Keratinocyte (primary cell): Measurements from ENCODE around the gene SLC12A5.
"Not testable (repeated sequence)": the region's sequence is repeated elsewhere in the genome, so short reads cannot be mapped to it uniquely, and the experiment has no call there.

Source experiments
- EZH2 ChIP-seq: IDR thresholded peaks from one replicate; pipeline ENCODE4 v1.6.1; 2012; ENCODE audit warnings: inconsistent platforms, mild to moderate bottlenecking, low read length, moderate library complexity
- TF ChIP-seq, protein P1 (sequence below), 3 experiments: IDR thresholded peaks in 1 of 3; conservative IDR thresholded peaks in 1 of 3; optimal IDR thresholded peaks in 1 of 3; 2 replicates in 2 of 3; 3 replicates in 1 of 3; pipeline versions ENCODE3 to v1.5.1; 2011; ENCODE audit warnings: low read length in 3 of 3, mild to moderate bottlenecking in 3 of 3, moderate library complexity in 2 of 3, control low read depth in 1 of 3, inconsistent platforms in 1 of 3; ENCODE audit not compliant: insufficient read depth in 2 of 3; ENCODE audit errors: extremely low read depth in 1 of 3

DNA sequence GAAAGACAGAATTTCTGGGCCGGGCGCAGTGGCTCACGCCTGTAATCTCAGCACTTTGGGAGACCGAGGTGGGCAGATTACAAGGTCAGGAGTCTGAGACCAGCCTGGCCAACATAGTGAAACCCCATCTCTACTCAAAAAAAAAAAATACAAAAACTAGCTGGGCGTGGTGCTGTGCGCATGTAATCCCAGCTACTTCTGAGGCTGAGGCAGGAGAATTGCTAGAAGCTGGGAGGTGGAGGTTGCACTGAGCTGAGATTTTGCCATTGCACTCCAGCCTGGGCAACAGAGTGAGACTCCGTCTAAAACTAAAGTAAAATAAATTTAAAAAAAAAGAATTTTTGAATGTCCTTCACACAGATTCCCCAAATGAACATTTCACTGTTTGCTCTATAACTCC lies 71.4 kb downstream of the SLC12A5 start:
- TF ChIP-seq, protein P1, sequence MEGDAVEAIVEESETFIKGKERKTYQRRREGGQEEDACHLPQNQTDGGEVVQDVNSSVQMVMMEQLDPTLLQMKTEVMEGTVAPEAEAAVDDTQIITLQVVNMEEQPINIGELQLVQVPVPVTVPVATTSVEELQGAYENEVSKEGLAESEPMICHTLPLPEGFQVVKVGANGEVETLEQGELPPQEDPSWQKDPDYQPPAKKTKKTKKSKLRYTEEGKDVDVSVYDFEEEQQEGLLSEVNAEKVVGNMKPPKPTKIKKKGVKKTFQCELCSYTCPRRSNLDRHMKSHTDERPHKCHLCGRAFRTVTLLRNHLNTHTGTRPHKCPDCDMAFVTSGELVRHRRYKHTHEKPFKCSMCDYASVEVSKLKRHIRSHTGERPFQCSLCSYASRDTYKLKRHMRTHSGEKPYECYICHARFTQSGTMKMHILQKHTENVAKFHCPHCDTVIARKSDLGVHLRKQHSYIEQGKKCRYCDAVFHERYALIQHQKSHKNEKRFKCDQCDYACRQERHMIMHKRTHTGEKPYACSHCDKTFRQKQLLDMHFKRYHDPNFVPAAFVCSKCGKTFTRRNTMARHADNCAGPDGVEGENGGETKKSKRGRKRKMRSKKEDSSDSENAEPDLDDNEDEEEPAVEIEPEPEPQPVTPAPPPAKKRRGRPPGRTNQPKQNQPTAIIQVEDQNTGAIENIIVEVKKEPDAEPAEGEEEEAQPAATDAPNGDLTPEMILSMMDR (optimal IDR thresholded peaks at IDR 0.05 in 1 of 3, IDR thresholded peaks at IDR 0.05 in 1 of 3, conservative IDR thresholded peaks at IDR 0.05 in 1 of 3; ENCODE audit: extremely low read depth in 1 of 3, insufficient read depth in 2 of 3, low read length in 3 of 3) = not testable (repeated sequence)
- TF ChIP-seq EZH2 = not testable (repeated sequence)
